ENCODE measurements around the gene PRPF8.

GRCh38 chr17:1726626-1727257 lies 42.1 kb upstream of the PRPF8 start:
- TF ChIP-seq CTCF (IDR thresholded peaks at IDR 0.05) (no peak), POLR2A (IDR thresholded peaks at IDR 0.05; ENCODE audit: low read depth) (no peak)

All from esophagus muscularis mucosa (tissue), 3 donors.